ENCODE results near the gene RBM26.

RBM26 gene

DNA sequence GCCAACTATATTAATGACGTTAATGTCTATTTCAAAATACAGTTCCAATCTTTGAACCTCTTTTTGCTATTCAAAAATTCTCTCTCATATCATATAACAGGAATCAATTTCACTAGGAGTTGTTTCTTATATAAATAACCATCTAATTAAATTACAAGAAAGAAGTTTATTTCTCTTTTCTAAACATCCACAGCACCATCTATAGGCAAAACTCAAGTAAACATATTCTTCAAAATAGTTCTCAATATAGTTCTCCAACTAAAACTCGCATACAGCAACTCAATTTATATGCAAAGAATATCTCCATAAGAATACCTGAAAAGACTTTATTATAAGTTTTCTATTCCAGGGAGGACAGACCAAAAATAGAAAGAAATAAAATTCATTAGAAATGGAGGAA lies 65.6 kb downstream of the RBM26 start:
- no peak for DNase-seq

DNA sequence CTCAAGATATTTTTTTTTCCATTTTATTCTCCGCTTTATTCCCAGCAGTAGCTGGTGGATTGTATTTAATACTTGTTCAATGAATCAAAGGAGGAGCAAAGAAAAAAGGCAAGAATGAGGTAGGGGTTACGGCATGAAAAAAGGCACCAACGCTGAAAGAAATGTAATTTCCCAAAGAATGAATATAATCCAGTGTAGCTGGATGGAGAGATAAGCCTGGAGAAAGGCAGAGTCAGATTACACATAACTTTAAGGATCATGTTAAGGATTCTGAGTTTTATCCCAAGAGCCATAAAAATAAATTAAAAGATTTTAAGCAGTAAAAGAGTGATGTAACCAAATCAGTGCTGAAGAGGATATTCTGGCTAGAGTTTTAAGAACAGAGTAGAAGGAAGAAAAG lies 67.7 kb downstream of the RBM26 start:
- no peak for DNase-seq

DNA sequence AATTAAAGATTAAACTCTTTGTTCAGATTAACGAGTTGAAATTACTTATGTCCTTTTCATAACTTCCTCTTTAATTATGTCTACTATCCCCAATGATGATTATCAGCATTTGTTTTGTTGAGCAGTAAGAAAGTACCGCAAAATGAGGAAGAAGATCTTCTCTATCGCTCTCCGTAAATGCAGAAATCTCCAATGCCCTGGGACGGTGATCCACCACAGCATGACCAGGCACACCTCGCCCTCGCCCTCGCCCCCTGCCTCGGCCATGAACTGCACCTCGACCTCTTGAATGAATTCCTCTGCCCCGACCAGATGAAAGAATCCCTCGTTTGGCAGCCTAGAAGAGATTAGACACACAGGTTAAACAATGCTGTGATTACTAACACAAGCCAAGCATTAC lies 69.1 kb downstream of the RBM26 start:
- DNase-seq = no peak

DNA sequence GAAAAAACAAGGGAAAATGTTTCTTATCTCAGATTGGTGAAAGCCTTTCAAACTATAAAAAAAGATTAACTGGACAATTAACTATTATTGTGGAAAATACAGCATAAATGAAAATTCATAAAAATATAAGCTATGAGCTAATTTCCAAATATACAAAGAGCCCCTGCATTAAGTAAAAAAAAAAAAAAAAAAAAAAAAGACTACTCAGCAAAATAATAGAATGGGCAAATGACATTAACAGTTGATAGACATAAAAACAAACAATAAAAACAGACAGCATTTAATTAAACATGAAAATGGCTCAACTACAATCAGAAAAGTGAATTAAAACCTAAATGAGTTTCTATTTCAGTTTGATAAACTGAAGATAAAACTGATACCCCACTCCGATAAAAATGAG lies 77.5 kb downstream of the RBM26 start:
- no peak for DNase-seq

DNA sequence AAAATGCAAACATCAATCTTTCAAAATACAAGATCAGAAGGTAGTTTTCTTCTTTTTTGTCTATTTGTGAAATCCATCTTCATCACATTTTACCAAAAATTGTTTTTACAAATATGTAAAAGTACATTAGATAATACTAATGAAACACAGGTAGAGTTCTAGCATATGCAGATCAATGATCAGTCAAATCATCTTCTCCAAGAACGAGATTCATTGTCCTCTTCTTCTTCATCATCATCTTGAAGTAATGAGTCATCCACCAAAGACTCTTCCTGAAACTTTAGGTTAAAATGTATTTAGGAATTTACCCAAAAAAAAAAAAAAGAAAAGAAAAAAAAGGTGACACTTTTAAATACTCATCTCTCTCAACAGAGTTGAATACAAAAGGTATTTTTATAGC lies 85.6 kb downstream of the RBM26 start:
- no peak for DNase-seq

DNA sequence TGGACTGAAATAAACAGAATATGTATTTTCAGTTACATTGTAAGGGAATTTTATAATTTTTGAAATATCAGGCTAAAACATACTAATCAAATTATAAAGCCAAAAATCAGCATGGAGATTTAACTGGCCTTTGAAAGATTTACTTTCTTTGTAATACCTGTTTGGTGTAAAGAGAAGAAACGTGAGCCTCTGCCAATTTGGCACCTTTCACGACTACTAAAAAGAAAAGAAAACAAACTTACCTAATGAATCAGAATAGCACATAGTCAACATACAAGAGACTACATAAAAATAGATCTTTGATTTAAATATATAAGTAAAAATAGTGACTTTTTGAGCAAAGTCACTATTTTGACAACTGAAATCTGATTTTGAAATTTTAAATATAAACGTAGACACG lies 87.4 kb downstream of the RBM26 start:
- no peak for DNase-seq

DNA sequence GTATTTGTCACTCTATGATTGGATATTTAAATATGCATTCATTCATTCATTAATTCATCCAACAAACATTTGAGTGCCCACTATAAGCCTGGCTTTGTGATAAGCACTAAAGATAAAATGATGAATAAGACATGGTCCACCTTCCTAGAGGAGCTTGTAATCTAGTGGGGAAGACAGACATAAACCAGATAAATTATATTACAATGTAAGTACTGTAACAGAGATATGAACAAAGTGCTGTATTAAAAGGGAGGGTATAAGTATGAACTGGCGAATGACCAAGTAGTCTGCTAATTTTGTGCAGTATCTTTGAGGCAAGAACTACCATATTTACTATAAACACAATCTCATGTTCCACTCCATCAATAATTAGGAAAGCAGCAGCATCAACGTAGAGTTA lies 88.2 kb downstream of the RBM26 start:
- no peak for DNase-seq

DNA sequence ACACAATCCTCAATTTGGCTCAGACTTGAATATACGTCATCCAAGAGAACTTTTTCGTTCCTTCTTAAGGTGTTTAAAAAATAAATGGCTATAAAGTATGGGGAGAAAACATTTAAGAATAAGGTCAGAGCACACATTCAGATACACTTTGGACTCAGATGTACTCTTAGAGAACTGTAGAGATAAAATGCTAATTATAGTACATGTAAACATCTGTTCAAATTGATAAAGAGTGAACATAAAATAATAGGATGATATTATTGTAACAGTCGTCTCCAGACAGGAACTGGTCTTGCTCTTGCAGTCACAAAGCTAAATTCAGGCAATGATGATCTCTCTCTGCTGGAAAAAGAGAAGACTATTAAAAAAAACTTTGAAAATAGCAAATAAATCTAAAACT lies 91.4 kb downstream of the RBM26 start:
- no peak for DNase-seq

DNA sequence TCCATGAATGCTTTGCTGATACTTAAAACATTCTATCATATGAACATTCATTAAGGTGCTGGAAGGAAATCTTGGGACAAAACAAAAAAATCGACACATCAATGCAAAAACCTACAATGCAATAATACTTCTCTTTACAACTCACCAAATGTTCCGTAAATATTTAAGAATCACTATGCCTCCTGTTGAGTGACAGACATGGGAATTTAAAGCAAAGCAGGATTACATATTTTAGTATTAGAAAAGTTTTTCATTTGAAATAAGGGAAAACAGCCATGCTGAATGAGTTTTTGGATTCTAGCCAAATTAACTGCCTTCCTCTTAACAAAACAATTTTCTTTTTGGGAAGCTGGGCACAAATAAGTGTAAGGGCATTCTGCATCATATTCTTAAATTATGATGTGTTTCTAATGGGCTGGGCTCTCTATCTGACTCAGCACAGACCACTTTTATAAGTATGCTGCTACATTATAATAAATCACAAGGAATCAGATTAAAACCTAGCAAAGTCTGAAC lies 93.7 kb downstream of the RBM26 start:
- DNase-seq = no peak

DNA sequence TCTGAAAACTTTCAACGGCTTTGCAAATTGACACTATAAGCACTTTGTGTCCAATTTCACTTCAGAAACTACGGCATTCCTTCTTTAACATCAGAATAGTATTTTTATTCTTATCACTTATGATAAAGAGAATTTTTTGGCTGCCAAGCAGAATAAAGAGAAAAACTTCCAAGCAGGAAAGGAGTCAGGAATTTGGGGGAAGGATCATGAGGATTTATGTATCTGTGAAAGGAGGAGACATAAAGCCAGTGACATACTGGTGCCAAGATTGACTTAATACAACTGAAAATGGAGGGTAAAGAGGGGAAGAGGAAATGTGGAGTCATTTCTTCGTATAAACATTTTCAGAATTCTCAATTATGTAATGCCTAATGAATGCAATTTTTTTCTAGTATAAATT lies 94.7 kb downstream of the RBM26 start:
- no peak for DNase-seq

DNA sequence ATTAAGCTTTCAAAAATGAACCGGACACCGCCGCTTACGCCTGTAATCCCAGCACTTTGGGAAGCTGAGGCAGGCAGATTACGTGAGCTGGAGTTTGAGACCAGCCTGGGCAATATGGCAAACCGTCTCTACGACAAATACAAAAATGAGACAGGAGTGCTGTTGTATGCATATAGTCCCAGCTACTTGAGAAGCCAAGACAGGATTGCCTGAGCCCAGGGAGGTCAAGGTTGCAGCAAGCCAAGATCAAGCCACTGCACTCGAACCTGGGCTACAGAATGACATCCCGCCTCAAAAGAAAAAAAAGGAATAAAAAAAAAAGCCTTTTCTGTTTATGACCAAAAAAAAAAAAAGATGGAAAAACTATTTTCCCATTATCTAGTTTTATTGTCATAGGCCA lies 96.4 kb downstream of the RBM26 start:
- DNase-seq = no peak

DNA sequence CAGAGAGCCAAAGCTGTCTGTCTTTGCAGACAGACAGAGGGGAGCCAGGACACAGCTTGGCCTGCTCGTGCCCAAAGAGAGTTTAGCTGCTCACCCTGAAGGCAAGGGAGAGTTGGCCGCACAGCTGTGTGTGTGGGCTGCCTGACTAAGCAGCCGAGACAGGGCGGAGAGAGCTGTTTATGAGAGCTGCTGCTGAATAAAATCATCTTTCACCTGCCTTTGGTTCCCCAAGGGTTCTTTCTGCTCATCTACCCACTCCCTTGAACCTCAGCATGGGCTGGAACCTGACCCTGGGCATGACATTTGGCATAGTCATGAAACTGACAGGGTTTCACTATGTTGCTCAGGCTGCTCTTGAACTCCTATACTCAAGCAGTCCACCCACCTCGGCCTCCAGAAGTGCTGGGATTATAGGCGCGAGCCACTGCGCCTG lies 98.2 kb downstream of the RBM26 start:
- DNase-seq = peak in 3 of 56 donors; percentile 5 to 11 (median 6)

DNA sequence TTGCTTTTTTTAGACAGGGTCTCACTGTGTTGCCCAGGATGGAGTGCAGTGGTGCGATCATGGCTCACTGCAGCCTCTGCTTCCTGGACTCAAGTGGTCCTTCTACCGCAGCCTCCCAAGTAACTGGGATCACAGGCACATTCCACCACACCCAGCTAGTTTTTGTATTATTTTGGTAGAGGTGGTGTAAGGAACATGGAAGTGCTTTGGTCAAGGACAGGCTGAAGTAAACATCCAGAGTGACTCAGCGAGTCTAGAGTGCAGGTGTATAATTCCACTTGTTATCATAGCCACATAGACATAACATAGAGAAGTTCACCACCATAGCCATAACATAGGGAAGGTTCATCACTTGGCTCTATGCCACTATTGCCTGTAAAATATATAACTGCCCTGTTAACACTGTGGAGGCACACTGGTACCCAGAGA lies 98.6 kb downstream of the RBM26 start:
- DNase-seq = no peak

DNA sequence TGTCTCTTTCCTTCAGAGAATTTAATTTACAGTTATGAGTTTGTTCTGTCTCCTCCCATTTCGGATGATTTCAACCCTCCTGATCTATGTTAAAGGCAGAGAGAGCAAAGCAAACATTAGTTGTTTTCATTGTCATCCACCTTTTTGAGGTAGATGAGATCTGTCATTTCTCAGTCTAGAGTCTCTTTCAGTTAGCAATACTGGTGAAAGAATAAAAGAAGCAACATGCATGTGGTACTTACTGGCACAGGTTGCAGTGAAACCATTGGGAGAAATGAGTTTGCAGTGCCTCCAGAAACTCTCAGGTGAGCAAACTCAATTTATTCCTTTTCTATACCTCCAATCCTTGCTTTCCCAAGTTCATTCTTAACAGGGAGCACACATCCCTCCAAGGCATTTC lies 99.4 kb downstream of the RBM26 start:
- no peak for DNase-seq

DNA sequence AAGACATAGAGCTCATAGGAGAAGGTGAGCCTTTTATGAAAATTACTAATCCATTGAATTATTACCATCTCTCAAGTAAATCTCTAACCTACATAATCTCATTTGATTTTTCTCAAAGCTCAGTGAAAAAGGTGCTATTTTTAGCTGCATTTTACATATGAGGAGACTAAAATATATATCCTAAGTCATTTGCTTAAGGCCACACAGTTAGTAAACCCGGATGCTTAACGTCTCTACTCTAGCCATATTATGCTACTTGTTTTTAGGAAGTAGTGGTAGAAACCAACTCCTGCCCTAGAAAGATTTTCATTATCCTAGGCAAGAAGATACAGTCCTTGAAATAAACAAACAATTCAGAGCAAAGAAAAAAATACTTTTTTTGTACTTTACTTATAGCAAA lies 108.9 kb downstream of the RBM26 start:
- DNase-seq = no peak

DNA sequence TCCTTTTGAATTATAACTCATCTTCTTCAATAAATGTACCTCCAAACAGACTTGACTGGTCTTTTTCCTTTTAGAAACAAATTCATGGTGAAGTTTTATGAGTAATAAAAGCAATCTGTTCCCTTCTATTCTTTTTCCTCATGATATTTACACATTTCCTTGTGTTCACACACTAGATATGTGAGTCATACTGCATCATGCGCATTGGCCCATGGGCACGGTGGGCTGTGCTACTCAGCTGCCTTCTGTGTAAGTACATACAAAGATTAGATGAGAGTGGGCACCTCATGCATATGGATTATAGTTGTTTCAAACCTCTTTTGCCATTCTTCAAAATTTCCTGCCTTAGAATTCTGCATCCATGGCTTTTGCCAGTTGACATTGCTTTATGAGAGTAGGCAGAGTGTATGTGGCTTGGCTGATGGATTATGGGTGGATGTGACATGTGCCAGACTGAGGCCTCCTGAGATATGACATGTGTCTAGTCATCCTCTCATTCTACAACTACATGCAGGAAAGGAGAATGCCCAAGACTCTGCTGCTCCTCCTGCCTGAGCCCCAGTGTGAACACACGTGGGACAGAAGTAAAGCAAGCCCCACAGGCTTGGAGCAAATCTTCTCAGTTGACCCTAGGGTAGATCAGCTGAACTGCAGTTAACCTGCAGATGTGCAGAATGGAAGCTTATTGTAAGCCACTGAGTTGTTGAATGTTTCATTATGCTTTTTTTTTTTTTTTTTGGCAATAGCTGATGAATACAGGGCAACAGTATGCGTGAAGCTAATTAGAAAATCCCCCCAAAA lies 109.9 kb downstream of the RBM26 start:
- DNase-seq = no peak

DNA sequence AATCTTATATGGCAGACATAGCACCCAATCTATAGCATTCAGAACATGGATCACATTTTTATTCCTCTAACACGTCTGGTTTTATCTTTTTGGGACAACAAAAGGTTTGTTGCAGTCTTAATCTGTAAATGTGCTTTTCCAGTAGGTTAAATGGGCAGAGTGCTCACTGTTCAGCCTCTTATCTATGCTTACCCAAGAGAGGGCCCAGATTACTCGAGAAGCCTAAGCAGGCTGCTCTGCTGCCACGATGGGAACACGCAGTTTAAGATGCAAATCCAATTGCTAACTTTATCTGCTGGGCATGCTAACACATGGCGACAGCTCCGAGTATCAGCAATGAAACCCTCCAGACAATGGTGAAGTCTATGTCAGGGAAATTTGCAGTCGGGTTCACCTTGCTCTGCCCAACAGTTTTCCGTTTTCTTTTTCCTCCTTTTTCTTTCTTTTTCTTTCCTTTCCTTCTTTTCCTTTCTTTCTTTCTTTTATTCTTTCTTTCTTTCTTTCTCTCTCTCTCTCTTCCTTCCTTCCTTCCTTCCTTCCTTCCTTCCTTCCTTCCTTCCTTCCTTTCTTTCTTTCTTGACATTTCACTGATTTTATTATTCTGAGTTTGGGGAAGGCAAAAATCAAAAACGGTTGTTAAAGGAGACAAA lies 115.3 kb downstream of the RBM26 start:
- DNase-seq = no peak

DNA sequence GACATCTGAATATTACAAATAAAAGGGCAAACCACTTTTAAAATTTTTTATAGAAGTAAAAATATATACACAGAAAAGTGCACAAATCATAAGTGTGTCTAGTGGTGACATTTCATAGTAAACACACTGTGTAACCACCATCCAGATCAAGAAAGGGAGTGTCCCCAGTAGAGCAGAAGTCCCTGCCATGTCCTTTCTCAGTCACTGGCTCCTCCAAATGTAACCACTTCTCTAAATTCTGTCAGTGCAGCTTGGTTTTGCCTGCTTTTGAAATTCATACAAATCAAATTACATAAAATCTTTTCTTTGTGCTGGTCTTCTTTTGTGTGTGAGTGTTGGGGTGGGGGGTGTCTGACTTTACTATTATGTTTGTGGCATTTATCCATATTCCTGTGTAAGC lies 116.5 kb downstream of the RBM26 start:
- no peak for DNase-seq

DNA sequence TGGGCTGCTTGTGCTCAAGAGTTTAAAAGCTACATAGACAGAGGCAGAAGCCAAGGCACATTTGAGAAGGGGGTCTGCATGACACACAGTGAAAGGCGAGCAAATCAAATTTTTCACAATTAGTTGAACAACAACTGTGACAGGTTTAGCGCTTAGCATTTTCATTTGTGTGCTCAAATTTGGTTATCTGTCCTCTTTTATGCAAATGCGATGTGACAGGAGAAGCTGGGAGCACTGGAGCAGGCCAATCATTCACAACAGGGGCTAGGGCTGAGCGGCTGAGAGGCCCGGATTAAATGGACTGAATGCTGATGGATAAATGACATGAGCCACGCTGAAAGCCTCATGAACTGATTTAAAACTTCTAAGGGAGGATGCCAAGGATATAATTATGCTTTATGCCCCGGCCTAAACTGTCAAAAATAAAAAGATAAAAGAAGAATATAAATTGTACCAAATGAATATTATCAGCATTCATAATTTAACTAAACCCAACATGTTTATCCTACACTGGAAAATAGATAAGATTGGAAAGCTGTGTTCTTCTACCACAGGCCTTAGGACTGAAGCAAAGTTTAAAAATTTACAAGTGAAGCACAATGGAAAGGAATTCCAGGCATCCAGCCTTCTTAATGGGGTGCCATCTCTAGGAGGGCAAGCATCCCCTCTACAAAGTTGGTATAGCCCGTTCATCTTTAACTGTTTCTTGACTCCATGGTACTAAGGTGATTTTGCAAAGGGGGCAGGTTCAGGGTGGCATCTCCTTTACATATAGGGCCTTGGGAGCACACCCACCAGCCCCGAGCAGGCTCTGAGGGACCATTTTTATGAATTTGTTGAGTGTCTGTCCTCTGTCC lies 117.9 kb downstream of the RBM26 start:
- no peak for DNase-seq

DNA sequence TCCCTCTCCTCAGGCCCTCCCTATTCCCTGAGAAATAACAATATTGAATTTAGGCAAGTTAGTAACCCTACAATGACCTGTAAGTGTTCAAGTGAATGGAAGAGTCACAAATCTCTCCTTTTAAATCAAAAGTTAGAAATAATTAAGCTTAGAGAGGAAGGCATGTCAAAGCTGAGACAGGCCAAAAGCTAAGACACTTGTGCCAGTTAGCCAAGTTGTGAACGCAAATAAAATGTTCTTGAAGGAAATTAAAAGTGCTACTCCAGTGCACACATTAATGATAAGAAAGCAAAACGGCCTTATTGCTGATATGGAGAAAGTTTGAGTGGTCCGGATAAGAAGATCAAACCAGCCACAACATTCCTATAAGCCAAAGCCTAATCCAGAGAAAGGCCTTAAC lies 120.9 kb downstream of the RBM26 start:
- no peak for DNase-seq

DNA sequence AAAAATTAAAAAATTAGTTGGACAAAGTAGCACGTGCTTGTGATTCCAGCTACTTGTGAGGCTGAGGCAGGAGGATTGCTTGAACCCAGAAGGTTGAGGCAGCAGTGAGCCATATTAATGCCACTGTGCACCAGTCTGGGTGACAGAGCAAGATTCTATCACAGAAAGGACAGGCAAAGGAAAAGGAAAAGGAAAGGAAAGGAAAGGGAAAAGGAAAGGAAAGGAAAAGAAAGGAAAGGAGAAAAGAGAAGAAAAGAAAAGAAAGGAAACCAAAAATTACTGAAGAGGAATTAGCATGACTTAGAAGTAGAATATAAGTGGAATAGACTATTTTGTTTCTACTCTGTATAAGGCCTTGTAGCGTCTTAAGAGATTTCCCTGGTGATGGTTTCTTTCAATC lies 122.3 kb downstream of the RBM26 start:
- no peak for DNase-seq

DNA sequence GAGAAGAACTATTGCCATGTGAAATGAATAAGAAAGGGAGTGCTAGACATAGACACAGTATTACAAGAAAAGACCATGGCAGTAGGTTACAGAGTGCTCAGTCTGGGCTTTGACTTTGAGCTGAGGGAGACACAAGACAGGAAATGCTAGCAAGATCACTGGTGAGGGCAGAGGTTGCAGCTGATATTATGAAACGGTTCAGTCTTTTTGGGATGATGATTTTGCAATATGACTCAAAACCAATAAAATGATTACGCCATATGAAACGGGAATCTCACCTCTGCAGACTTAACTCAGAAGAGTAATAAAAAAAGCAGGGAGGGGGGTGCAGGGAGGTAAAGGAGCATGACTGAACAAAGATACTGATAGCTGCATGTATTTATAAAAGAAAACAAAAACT lies 123.1 kb downstream of the RBM26 start:
- DNase-seq = no peak
